ENCODE measurements around the gene MED12. TPM values are rescaled to one million over a fixed set of nuclear protein-coding genes. Genes with fewer than 3 reads are reported as not detected.

MED12 gene
- total and polyA plus RNA-seq, 2 experiments from 2014 or later, result 7.1 to 40.6 TPM

- Histone ChIP-seq H3K36me3 (ENCODE audit: insufficient read depth) (0 out of 2 replicates have a peak, but pooled peaks cover 4% of the 10 kb centered on the region), H4K20me1 (replicated peaks; ENCODE audit: insufficient read depth) (no peaks in the 10 kb centered on the region), H2AFZ (no peak overlapping the region), H3K27ac (ENCODE audit: low read depth) (no peak overlapping the region), H3K4me3 (no peak overlapping the region), H3K27me3 (ENCODE audit: insufficient read depth) (no peaks in the 10 kb centered on the region), H3K9me2 (ENCODE audit: insufficient read depth) (no peaks in the 10 kb centered on the region), H3F3A (replicated peaks; ENCODE audit: low read depth) (no peaks in the 10 kb centered on the region), H3K4me1 (ENCODE audit: insufficient read depth) (no peaks in the 10 kb centered on the region), H3K4me2 (no peak overlapping the region), H3K79me2 (replicated peaks; ENCODE audit: insufficient read depth) (no peaks in the 10 kb centered on the region)
- no peak for DNase-seq (ENCODE audit: low spot score)
- Mint-ChIP-seq H3K4me1 (peaks cover 7% of the 10 kb centered on the region; the same call in 2 of the 3 replicates), H3K36me3 (ENCODE audit: low read depth) (peaks cover 84% of the 10 kb centered on the region), H3K4me3 (no peak overlapping the region), H3K9me3 (no peaks in the 10 kb centered on the region), H3K27me3 (ENCODE audit: insufficient read depth, low read depth, poor library complexity) (peaks cover 10% of the 10 kb centered on the region), H3K27ac (no peak overlapping the region)
- no peak for TF ChIP-seq EZH2 (IDR thresholded peaks at IDR 0.05; ENCODE audit: low read depth, unreplicated experiment)
- no peak for TF ChIP-seq POLR2AphosphoS5 (IDR thresholded peaks at IDR 0.05; ENCODE audit: low read depth)
- TF ChIP-seq JUNB (IDR thresholded peaks at IDR 0.05; ENCODE audit: unreplicated experiment), result no peak
- no peak for TF ChIP-seq CTCF (conservative IDR thresholded peaks at IDR 0.05; ENCODE audit: low read depth in 2 of 2)
- TF ChIP-seq ETS1 (IDR thresholded peaks at IDR 0.05), result no peak
- no peak for TF ChIP-seq EZH2phosphoT487 (IDR thresholded peaks at IDR 0.05; ENCODE audit: unreplicated experiment)
- no peak for ATAC-seq
Observed at GRCh38 chrX:71128166-71128833, 9.9 kb downstream of the MED12 start.

- Histone ChIP-seq H3K36me3 (ENCODE audit: insufficient read depth) (0 out of 2 replicates have a peak, but pooled peaks cover 4% of the 10 kb centered on the region), H3K4me3 (no peak overlapping the region), H3K79me2 (replicated peaks; ENCODE audit: insufficient read depth) (no peaks in the 10 kb centered on the region), H3K4me2 (no peak overlapping the region), H3K4me1 (ENCODE audit: insufficient read depth) (no peaks in the 10 kb centered on the region), H3K27ac (ENCODE audit: low read depth) (no peak overlapping the region), H2AFZ (no peak overlapping the region), H3K9me2 (ENCODE audit: insufficient read depth) (no peaks in the 10 kb centered on the region), H4K20me1 (replicated peaks; ENCODE audit: insufficient read depth) (no peaks in the 10 kb centered on the region), H3F3A (replicated peaks; ENCODE audit: low read depth) (no peaks in the 10 kb centered on the region), H3K27me3 (ENCODE audit: insufficient read depth) (no peaks in the 10 kb centered on the region)
- ATAC-seq, result peak; percentile 93
- H3K36me3 Mint-ChIP-seq (ENCODE audit: low read depth), result peaks cover 81% of the 10 kb centered on the region
- no peak overlapping the region for H3K4me3 Mint-ChIP-seq
- H3K27me3 Mint-ChIP-seq (ENCODE audit: insufficient read depth, low read depth, poor library complexity), result peaks cover 10% of the 10 kb centered on the region
- no peaks in the 10 kb centered on the region for H3K9me3 Mint-ChIP-seq
- peaks cover 7% of the 10 kb centered on the region; the same call in 2 of the 3 replicates for H3K4me1 Mint-ChIP-seq
- TF ChIP-seq EZH2phosphoT487 (IDR thresholded peaks at IDR 0.05; ENCODE audit: unreplicated experiment) (no peak), CTCF (conservative IDR thresholded peaks at IDR 0.05; ENCODE audit: low read depth in 2 of 2) (peak; percentile 75 to 84), REST (IDR thresholded peaks at IDR 0.05; ENCODE audit: unreplicated experiment) (no peak)
- no peak overlapping the region for H3K27ac Mint-ChIP-seq
- peak; percentile 64 for DNase-seq (ENCODE audit: low spot score)
Observed at GRCh38 chrX:71128915-71129765, 10.7 kb downstream of the MED12 start.

All from GM23338 (cell line).